GM12878 (cell line): ENCODE data around the gene DNAH5.

Experiments used
- EZH2 ChIP-seq: IDR thresholded peaks from 2 replicates; pipeline ENCODE4 v1.6.1; 2012; ENCODE audit warnings: low read depth, mild to moderate bottlenecking, control low read depth, inconsistent platforms, low read length, borderline replicate concordance; ENCODE audit not compliant: control insufficient read depth
- JUND ChIP-seq: IDR thresholded peaks from 2 replicates; pipeline ENCODE4 v1.6.1; 2012; ENCODE audit warnings: low read depth, mild to moderate bottlenecking, low read length, improper control_type of control experiment, moderate library complexity
- TAF1 ChIP-seq: IDR thresholded peaks from 2 replicates; pipeline ENCODE4 v1.6.1; 2011; ENCODE audit warnings: mild to moderate bottlenecking, low read depth, low read length, borderline replicate concordance

DNA sequence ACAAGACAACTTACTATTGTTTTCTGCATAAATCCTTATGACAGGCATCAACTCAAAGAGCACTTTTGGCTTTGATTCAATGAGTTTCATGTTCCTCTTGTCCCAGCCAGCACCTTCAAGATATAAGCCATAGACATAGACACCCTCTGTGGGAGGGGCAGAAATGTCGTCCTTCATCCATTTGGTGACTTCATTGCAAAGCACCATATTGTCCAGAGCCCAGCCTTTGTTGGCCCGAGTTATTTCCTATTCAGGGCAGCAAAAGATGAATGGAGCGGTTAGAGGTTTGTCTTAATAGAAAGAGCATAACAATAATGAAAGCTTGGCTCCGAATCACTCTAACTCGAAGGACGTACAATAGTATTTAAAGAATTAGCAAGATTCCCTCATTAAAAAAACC is 243.9 kb downstream of the DNAH5 start:
- TF ChIP-seq TAF1 (no peak), EZH2 (no peak), JUND (no peak)
